ENCODE measurements around the gene CNTN4. TPM values are rescaled to one million over a fixed set of nuclear protein-coding genes. Genes with fewer than 3 reads are reported as not detected.

Gene CNTN4
- total RNA-seq, 2 donors from 2014 or later, result 13.0 to 50.1 TPM

DNA sequence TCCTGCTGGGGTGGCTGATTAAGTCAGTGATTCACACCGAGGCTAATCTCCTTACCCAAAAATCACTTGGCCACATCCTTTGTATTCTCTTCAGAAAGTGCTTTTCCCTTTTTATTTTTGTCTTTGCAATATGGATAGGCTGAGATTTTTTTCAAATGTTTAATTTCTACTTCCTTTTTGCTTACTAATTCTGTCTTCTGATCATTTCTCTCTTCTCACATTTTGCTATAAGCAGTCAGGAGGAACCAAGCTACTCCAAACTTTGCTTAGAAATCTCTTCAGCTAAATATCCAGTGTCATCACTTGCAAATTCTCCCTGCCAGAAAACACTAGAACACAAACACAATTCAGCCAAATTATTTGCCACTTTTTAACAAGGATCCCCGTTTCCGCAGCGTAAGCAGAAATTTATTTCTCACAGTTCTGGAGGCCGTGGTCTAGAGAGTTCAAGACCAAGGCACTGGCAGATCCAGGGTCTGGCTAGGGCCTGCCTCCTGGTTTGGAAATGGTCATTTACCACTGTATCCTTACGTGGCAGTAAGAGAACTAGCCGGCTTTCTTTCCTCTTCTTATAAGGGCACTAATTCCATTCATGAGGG is 906.6 kb downstream of the CNTN4 start:
- no peak for ATAC-seq
- TF ChIP-seq, protein P1, sequence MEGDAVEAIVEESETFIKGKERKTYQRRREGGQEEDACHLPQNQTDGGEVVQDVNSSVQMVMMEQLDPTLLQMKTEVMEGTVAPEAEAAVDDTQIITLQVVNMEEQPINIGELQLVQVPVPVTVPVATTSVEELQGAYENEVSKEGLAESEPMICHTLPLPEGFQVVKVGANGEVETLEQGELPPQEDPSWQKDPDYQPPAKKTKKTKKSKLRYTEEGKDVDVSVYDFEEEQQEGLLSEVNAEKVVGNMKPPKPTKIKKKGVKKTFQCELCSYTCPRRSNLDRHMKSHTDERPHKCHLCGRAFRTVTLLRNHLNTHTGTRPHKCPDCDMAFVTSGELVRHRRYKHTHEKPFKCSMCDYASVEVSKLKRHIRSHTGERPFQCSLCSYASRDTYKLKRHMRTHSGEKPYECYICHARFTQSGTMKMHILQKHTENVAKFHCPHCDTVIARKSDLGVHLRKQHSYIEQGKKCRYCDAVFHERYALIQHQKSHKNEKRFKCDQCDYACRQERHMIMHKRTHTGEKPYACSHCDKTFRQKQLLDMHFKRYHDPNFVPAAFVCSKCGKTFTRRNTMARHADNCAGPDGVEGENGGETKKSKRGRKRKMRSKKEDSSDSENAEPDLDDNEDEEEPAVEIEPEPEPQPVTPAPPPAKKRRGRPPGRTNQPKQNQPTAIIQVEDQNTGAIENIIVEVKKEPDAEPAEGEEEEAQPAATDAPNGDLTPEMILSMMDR (IDR thresholded peaks at IDR 0.05), result no peak
- TF ChIP-seq POLR2A (IDR thresholded peaks at IDR 0.05), result no peak
- no peak for DNase-seq
- H3K27me3 ChIP-seq, result no peaks in the 10 kb centered on the region
- H3K27ac ChIP-seq, result no peak overlapping the region
- no peaks in the 10 kb centered on the region for H3K36me3 ChIP-seq (replicated peaks in 1 of 2; ENCODE audit: insufficient read depth in 1 of 2, low read depth in 2 of 2)
- no peaks in the 10 kb centered on the region for H3K4me1 ChIP-seq
- WGBS, 2 donors, result 63% methylated on average over 7 of the region's 7 CpGs
- intact Hi-C loops (cut with DNase I), result no loop called here
- H3K4me3 ChIP-seq, result no peak overlapping the region
- H3K9me3 ChIP-seq, result no peaks in the 10 kb centered on the region

DNA sequence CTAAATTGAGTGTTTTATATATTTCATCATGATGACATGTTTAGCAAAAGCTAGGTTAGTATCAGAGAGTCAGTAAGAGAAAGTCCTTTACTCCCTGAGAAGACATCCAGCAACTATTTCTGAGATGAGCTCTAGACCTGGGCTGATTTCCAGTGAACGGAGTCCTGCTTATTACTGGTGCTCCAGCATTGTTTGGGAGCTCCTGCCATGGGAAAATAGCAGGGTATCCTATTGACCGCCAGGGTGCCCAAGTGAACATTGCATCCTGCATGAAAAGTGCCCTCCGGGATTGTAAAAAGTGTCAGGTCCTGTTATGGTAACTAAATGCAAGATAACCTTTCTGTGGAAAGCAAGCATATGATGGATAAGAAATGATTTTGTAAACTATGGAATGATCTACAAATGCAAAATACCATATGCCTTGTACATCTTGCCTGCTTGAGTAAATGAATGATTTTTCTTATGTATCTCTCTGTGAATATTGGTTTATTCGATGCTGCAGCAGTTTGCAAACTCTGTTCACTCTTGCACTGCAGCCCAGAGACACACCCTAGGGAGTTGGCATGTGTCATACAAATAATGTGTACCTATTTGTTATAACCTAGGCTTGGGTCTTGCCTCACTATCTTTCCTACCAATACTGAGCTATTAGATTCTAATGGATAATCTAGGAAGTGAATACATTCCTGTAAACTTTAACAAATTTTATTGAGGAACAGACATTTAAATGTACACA is 914.8 kb downstream of the CNTN4 start:
- no peak for TF ChIP-seq POLR2A (IDR thresholded peaks at IDR 0.05)
- TF ChIP-seq, protein P1 (IDR thresholded peaks at IDR 0.05), result no peak
- no peaks in the 10 kb centered on the region for H3K27me3 ChIP-seq
- 39 to 60% methylated on average over 4 of the region's 4 CpGs for WGBS, 2 donors
- peaks cover 5% of the 10 kb centered on the region for H3K4me1 ChIP-seq
- H3K4me3 ChIP-seq, result no peak overlapping the region
- intact Hi-C loops (cut with DNase I), result no loop called here
- peak overlapping the region in 2 of 4 donors; percentile 42 to 56 for H3K27ac ChIP-seq
- no peaks in the 10 kb centered on the region for H3K9me3 ChIP-seq
- ATAC-seq (no peak), DNase-seq (no peak)
- H3K36me3 ChIP-seq (replicated peaks in 1 of 2; ENCODE audit: insufficient read depth in 1 of 2, low read depth in 2 of 2), result no peaks in the 10 kb centered on the region

DNA sequence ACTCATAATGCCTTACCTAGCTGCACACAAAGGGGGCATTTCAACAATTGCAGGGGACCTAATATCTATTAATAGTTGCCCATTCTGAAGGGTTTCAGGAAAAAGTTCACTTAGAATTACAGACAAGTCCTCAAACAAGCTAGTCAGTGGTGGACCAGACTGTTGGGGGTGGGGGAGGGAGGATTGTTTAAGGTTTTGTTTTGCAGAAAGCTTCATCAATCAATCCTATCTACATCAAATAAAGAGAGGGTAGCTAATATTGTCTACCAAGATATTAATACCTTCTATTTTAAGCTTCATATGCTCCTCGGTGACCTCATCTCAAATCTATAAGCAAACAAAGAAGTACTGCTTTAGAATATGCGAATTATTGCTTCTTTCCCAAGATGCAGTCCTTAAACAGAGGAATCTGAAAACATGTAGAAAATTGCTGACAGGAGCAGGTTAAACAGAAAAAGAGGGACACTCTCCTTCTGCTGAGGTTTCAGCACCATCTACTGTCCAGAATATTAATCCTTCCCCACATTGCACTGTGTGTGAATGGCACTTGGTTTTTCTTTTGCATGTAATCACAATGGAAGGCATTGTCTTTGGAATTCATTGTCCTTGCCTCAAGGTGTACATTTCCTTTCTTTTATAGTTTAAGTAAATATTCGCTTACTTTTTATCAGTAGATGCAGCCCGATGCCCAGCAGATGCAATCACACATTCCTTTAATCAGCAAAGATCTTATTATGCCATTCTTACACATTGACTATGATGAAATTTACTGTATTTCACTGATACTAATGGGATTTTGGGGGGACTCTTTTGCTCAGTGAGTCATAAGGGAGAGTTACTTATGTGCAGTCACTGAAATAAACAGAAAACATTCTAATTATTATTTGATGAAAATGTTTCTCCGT is 916.8 kb downstream of the CNTN4 start:
- no peaks in the 10 kb centered on the region for H3K9me3 ChIP-seq
- intact Hi-C loops (cut with DNase I), result no loop called here
- TF ChIP-seq POLR2A (IDR thresholded peaks at IDR 0.05), result no peak
- TF ChIP-seq, protein P1 (IDR thresholded peaks at IDR 0.05), result peak in 6 of 7 experiments; percentile 16 to 59 (median 56)
- no peak overlapping the region for H3K27ac ChIP-seq
- DNase-seq (no peak), ATAC-seq (peak; percentile 77)
- H3K27me3 ChIP-seq, result no peaks in the 10 kb centered on the region
- no peak overlapping the region for H3K4me3 ChIP-seq
- H3K4me1 ChIP-seq, result peaks cover 5% of the 10 kb centered on the region
- no peaks in the 10 kb centered on the region for H3K36me3 ChIP-seq (replicated peaks in 1 of 2; ENCODE audit: insufficient read depth in 1 of 2, low read depth in 2 of 2)
- 13 to 14% methylated on average over 5 of the region's 5 CpGs for WGBS, 2 donors

DNA sequence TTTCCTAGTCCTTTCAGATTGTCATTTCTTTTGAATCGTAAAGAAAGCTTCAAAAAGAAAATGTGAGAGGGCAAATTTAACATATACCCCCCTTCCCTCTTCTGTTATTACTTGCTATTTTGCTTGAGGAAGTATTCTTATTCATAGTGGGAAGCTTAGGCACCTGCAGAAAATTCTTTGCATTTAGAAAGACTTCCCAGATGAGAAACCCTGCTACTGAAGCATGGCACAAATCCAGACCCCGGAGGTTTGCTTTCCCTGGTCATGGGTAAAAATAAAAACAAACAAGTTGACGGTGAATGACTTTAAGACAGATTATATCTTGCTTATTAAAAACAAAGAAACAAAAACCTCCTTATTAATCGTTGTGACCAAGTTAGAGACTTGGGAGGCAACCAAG is 917.6 kb downstream of the CNTN4 start:
- no peaks in the 10 kb centered on the region for H3K36me3 ChIP-seq (replicated peaks in 1 of 2; ENCODE audit: insufficient read depth in 1 of 2, low read depth in 2 of 2)
- H3K9me3 ChIP-seq, result no peaks in the 10 kb centered on the region
- no peak for ATAC-seq
- DNase-seq, result no peak
- intact Hi-C loops (cut with DNase I), result no loop called here
- H3K4me3 ChIP-seq, result no peak overlapping the region
- WGBS, 2 donors, result 22 to 26% methylated on average over 4 of the region's 4 CpGs
- no peak overlapping the region for H3K27ac ChIP-seq
- peaks cover 5% of the 10 kb centered on the region for H3K4me1 ChIP-seq
- no peak for TF ChIP-seq POLR2A (IDR thresholded peaks at IDR 0.05)
- TF ChIP-seq, protein P1 (IDR thresholded peaks at IDR 0.05), result no peak
- H3K27me3 ChIP-seq, result no peaks in the 10 kb centered on the region

Data from body of pancreas (tissue), 4 donors.